HG03095 (cell line): ENCODE data around the gene BTBD6.

ENCODE experiments used
- ATAC-seq: cut with Tn5 transposase; IDR thresholded peaks from one replicate; pipeline ENCODE4 v1.9.1; 2021; ENCODE audit warnings: moderate library complexity; ENCODE audit not compliant: unreplicated experiment

BTBD6 gene

DNA sequence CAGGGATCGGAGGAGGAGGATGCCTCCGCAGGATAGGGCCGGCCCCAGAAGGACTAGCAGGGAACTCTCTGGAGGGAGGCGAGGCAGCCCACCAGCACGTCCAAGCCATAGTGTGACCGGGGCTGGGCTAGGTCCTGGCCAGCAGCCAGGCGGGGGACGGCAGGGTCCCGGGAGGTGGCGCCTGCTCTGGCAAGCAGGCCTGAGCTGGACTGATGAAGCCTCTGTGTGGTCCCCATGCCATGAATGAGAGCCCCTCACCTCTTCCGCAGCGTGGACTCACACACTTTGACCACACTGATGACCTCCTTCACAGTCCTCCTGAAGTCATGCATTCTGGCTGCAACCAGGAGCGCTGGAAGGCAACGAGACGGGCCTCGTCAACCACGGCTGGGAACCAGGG, 19.8 kb upstream of the BTBD6 start:
- no peak for ATAC-seq

DNA sequence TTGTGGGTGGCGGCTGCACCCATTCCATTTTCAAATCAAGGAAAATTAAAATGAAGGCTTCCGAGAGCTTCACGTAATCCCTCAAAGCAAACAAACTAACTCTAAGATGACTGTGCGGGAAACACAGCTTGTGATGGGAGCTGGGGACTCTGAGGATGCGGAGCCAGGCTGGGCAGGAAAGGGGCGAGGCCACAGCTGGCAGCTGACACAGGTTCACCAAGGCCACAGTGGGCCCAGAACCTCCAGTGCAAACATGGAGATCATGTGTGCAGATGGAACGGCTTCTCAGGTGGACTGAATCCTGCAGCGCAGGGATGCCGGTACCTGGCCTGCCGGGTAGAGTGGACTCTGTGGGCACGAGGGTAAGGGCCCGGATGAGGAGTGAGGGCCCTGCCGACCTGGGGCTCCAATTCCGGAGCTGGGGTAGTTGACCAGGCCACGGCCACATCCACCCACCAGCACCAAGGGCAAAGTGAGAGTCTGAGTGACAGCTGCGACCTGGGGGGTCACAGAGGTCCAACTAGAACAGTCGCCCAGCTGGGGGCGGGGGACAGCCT, 19.2 kb upstream of the BTBD6 start:
- ATAC-seq: no peak

- no peak for ATAC-seq
Observed at GRCh38 chr14:105240811-105241576, 7.3 kb upstream of the BTBD6 start.

- ATAC-seq: no peak
Observed at GRCh38 chr14:105241641-105242040, 6.7 kb upstream of the BTBD6 start.

- no peak for ATAC-seq
Observed at GRCh38 chr14:105244334-105244733, 4.0 kb upstream of the BTBD6 start.

DNA sequence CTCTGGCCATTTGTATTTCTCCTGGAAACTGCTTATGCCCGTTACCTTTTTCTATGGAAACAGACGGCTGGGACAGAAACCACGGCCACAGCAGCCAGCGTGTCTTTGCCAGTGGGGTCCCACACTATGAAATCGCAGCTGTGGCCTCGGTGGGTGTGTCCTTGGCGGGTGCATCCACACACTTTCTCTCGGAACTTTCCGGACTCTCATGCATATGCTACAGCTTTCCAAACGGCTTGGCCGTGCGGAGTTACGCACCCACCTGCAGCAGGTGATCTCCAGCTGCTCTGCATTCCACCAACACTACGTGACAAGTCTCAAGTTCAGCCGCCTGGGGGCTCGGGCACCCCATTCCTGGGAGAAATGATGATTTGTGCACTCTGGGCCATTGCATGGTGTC, 1.3 kb upstream of the BTBD6 start:
- ATAC-seq: no peak

GRCh38 chr14:105247715-105248367, 492 bp upstream of the BTBD6 start:
- peak; percentile 17 for ATAC-seq

GRCh38 chr14:105249182-105250007, 1.1 kb downstream of the BTBD6 start:
- no peak for ATAC-seq

GRCh38 chr14:105250008-105250366, 1.7 kb downstream of the BTBD6 start:
- no peak for ATAC-seq

DNA sequence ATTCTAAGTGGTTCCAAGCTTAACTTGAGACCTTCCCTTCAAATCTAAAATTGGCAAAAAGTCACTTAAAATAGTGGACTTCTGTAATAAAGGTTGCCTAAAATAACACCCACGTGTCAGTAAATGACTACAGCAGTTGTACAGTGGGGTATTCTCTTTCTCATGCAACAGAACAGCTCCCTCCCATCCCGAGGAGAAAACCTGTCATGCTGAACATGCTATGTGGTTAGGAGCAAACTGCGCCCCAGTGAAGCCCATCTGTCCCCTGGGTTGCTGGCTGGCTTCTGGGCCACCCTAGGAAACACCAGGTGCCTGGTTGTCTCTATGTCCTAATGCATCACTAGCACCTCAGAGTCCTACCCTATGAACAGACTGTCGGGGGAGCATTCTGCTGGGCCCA, 2.7 kb downstream of the BTBD6 start:
- no peak for ATAC-seq

GRCh38 chr14:105251920-105252319, 3.6 kb downstream of the BTBD6 start:
- ATAC-seq: no peak

- ATAC-seq: no peak
Observed at GRCh38 chr14:105252552-105253328, 4.4 kb downstream of the BTBD6 start.

- no peak for ATAC-seq
Observed at GRCh38 chr14:105253329-105253682, 5.0 kb downstream of the BTBD6 start.

DNA sequence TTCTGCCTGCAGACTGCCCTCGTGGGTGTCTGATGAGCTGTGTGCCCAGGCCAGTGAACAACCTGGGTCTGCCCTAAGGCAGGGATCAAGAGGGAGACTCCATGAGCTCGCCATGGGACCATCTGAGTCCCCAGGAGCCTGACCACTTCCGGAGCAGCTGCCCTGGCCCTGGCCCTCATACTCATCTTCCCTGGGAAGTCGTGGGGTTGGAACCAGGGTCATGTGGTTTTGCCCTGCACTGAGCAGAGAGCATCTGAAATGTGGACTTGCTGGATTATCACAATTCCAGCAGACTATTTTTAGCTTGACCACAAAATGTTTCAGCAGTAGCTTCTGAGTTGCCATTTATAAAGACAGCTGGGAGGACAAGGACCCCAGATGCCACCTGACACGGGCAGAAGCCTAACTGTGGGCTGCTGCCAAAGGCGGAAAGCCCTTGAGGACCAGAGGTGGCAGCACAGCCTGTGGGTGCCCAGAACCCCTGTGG, 6.7 kb downstream of the BTBD6 start:
- no peak for ATAC-seq

- no peak for ATAC-seq
Observed at GRCh38 chr14:105256292-105256960, 8.1 kb downstream of the BTBD6 start.

DNA sequence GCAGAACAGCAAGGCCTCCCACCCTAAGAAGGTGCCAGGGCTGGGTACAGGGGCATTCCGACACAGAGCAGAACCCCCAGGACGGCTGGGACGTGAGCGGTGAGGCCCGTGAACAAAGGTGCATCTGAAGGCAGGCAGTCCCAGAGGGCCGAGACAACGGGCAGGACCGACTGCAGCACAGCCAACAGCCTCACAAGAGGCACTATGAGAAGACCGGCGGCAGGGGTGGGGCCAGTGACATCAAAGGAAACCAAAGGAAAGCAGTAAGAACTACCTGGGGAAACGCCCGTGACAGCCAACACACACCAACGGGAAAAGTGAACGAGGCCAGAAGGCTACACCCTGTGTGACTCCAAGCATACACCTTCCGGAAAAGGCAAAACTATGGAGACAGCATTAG, 9.1 kb downstream of the BTBD6 start:
- no peak for ATAC-seq

DNA sequence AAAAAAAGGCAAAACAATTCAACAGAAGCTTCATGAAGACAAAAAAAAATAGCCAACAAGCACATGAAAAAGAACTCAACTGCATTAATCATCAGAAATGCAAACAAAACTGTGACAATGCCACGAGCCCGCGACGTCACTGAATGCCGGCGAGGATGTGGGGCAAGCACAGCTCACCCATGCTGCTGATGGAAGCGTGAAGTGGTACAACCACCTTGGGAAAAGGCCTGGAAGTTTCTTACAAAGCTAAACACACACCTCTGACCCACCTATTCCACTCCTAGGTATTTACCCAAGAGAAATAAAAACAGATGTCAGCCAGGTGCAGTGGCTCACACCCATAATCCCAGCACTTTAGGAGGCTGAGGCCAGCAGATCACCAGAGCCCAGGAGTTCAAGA, 10.5 kb downstream of the BTBD6 start:
- ATAC-seq: no peak

GRCh38 chr14:105260959-105261358, 12.6 kb downstream of the BTBD6 start:
- ATAC-seq: no peak

DNA sequence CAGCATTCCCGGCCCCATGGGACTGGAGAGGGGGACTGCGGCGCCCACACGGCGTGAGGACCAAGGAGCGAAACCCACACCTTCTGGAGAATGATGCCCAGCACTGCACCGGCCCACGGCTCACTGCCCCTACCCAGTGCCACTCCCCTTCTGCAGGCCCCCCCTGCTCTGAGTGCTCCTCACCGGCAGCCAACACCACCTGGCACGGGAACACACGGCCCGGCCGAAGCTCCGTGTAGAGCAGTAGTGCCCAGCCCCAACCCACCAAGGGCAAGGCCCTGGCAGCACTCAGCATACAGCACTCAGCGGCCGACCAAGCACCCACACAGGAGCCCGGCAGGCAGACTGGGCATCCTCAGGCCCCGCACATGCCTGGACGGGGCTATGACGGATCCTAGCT, 13.4 kb downstream of the BTBD6 start:
- ATAC-seq: no peak
